H1 (cell line): ENCODE results near the gene KCNAB2. TPM values are rescaled to one million over a fixed set of nuclear protein-coding genes. Genes with fewer than 3 reads are reported as not detected.

Experiments used
- CTCF ChIA-PET: fragments of 300-600 bp; sonication (Branson Sonifier 250); formaldehyde crosslinking; loops from one replicate; lab custom pipeline; 2021; ENCODE audit not compliant: partially characterized antibody; lab: Charles Lee
- POLR2A ChIA-PET: fragments of 300-600 bp; sonication (Branson Sonifier 250); formaldehyde crosslinking; loops from one replicate; lab custom pipeline; 2021; ENCODE audit warnings: inconsistent platforms; ENCODE audit not compliant: partially characterized antibody; lab: Charles Lee
- DNase-seq, 2 experiments: peaks; one replicate each; pipeline versions ENCODE4 v3.0.0 to v3.0.0-alpha.2; 2010 to 2022; ENCODE audit warnings: low spot score in 2 of 2, low read depth in 1 of 2, mixed read lengths in 1 of 2
- FAIRE-seq: peaks from 2 replicates; lab custom pipeline; 2011; peaks lifted over from hg19 to GRCh38; lab: Jason Lieb, UNC
- H2AFZ ChIP-seq: 2 replicates; pipeline ENCODE4 v1.8.1; 2012; ENCODE audit warnings: low read length, inconsistent platforms
- H2AK5ac ChIP-seq: 2 replicates; pipeline ENCODE4 v1.6.1; 2013; ENCODE audit warnings: low read depth, low read length
- H2BK120ac ChIP-seq: replicated peaks from 2 replicates; pipeline ENCODE3; 2013; ENCODE audit warnings: low read depth, low read length, inconsistent platforms
- H2BK12ac ChIP-seq: 2 replicates; pipeline ENCODE4 v1.6.1; 2013; ENCODE audit warnings: low read depth, low read length
- H2BK15ac ChIP-seq: 2 replicates; pipeline ENCODE4 v1.6.1; 2013; ENCODE audit warnings: low read length
- H2BK20ac ChIP-seq: 2 replicates; pipeline ENCODE4 v1.6.1; 2013; ENCODE audit warnings: low read length
- H2BK5ac ChIP-seq: 2 replicates; pipeline ENCODE4 v1.6.1; 2013; ENCODE audit warnings: low read depth, low read length
- H3K14ac ChIP-seq: 2 replicates; pipeline ENCODE4 v1.6.1; 2013; ENCODE audit warnings: inconsistent platforms; ENCODE audit not compliant: insufficient read length
- H3K18ac ChIP-seq: 2 replicates; pipeline ENCODE4 v1.6.1; 2013; ENCODE audit warnings: low read length; ENCODE audit errors: extremely low read depth
- H3K23ac ChIP-seq: 2 replicates; pipeline ENCODE4 v1.6.1; 2013; ENCODE audit warnings: inconsistent platforms; ENCODE audit not compliant: insufficient read length
- H3K23me2 ChIP-seq: 2 replicates; pipeline ENCODE4 v1.6.1; 2013; ENCODE audit warnings: low read depth, low read length
- H3K27ac ChIP-seq: 2 replicates; pipeline ENCODE4 v1.6.1; 2011; ENCODE audit warnings: low read depth, low read length, inconsistent platforms
- H3K27me3 ChIP-seq, 4 experiments: replicated peaks in 1 of 4; 1 replicate in 1 of 4; 2 replicates in 3 of 4; pipeline versions ENCODE4 v1.6.1 to v1.8.1; 2011 to 2013; ENCODE audit warnings: low read length in 3 of 4, mild to moderate bottlenecking in 3 of 4, inconsistent platforms in 2 of 4, mixed read lengths in 2 of 4, moderate library complexity in 1 of 4; ENCODE audit not compliant: control insufficient read depth in 3 of 4, insufficient read depth in 3 of 4; ENCODE audit errors: extremely low read depth in 1 of 4
- H3K36me3 ChIP-seq, 4 experiments: 2 replicates each; pipeline versions ENCODE4 v1.6.1 to v1.8.1; 2011 to 2013; ENCODE audit warnings: mild to moderate bottlenecking in 4 of 4, low read length in 3 of 4, moderate library complexity in 2 of 4, control low read depth in 1 of 4, inconsistent platforms in 1 of 4; ENCODE audit not compliant: insufficient read depth in 4 of 4, control insufficient read depth in 2 of 4
- H3K4ac ChIP-seq: replicated peaks from 2 replicates; pipeline ENCODE3; 2013; ENCODE audit warnings: low read length, low read depth, mixed read lengths, inconsistent platforms; ENCODE audit not compliant: insufficient read length
- H3K4me1 ChIP-seq, 4 experiments: replicated peaks in 1 of 4; 1 replicate in 1 of 4; 2 replicates in 3 of 4; pipeline versions ENCODE4 v1.6.1 to v1.8.1; 2011 to 2013; ENCODE audit warnings: low read length in 3 of 4, inconsistent platforms in 2 of 4, mixed read lengths in 1 of 4; ENCODE audit not compliant: insufficient read depth in 4 of 4, control insufficient read depth in 3 of 4
- H3K4me2 ChIP-seq, 2 experiments: 2 replicates each; pipeline versions ENCODE4 v1.6.1 to v1.8.1; 2011 to 2013; ENCODE audit warnings: low read depth in 2 of 2, low read length in 2 of 2, control low read depth in 1 of 2, inconsistent platforms in 1 of 2, mild to moderate bottlenecking in 1 of 2; ENCODE audit not compliant: insufficient read depth in 1 of 2
- H3K4me3 ChIP-seq, 4 experiments: fragments of 200-600, 300-600 bp in 1 of 4; sonication (generic), shearing (Covaris generic), sonication (Bioruptor Twin) in 1 of 4; 2 replicates each; pipeline versions ENCODE4 v1.5.1 to v1.8.1; 2011 to 2016; ENCODE audit warnings: low read length in 4 of 4, low read depth in 3 of 4, control low read depth in 2 of 4, inconsistent platforms in 2 of 4, mild to moderate bottlenecking in 2 of 4, mixed read lengths in 1 of 4, moderate library complexity in 1 of 4; ENCODE audit not compliant: insufficient read depth in 2 of 4; ENCODE audit errors: extremely low read depth in 1 of 4
- H3K56ac ChIP-seq: replicated peaks from 2 replicates; pipeline ENCODE3; 2013; ENCODE audit warnings: low read depth, mild to moderate bottlenecking, mixed read lengths, low read length, inconsistent platforms; ENCODE audit not compliant: insufficient read length
- H3K79me1 ChIP-seq: 2 replicates; pipeline ENCODE4 v1.6.1; 2013; ENCODE audit warnings: low read depth, low read length, control low read depth
- H3K79me2 ChIP-seq, 2 experiments: 2 replicates each; pipeline versions ENCODE4 v1.6.1 to v1.8.1; 2012 to 2013; ENCODE audit warnings: low read length in 2 of 2, mild to moderate bottlenecking in 2 of 2, inconsistent platforms in 1 of 2; ENCODE audit not compliant: insufficient read depth in 2 of 2, control insufficient read depth in 1 of 2
- H3K9ac ChIP-seq, 4 experiments: replicated peaks in 1 of 4; 1 replicate in 1 of 4; 2 replicates in 3 of 4; pipeline versions ENCODE4 v1.6.1 to v1.8.1; 2011 to 2013; ENCODE audit warnings: low read depth in 3 of 4, low read length in 3 of 4, control low read depth in 2 of 4, mild to moderate bottlenecking in 2 of 4, moderate library complexity in 2 of 4, inconsistent platforms in 1 of 4; ENCODE audit errors: extremely low read depth in 1 of 4
- H3K9me3 ChIP-seq, 2 experiments: 2 replicates each; pipeline versions ENCODE4 v1.6.1 to v1.8.1; 2012 to 2013; ENCODE audit warnings: mild to moderate bottlenecking in 2 of 2, moderate library complexity in 2 of 2, control low read depth in 1 of 2, inconsistent platforms in 1 of 2, low read depth in 1 of 2, low read length in 1 of 2, mixed read lengths in 1 of 2; ENCODE audit not compliant: insufficient read depth in 2 of 2
- H4K20me1 ChIP-seq, 2 experiments: replicated peaks in 1 of 2; 2 replicates each; pipeline versions ENCODE3 to v1.8.1; 2011 to 2013; ENCODE audit warnings: inconsistent platforms in 2 of 2, low read length in 2 of 2, mild to moderate bottlenecking in 1 of 2; ENCODE audit not compliant: insufficient read depth in 2 of 2, control insufficient read depth in 1 of 2
- H4K5ac ChIP-seq: 2 replicates; pipeline ENCODE4 v1.6.1; 2013; ENCODE audit warnings: low read length, low read depth, mixed read lengths, inconsistent platforms; ENCODE audit not compliant: insufficient read length
- H4K8ac ChIP-seq: 2 replicates; pipeline ENCODE4 v1.8.0; 2013; ENCODE audit warnings: mild to moderate bottlenecking, moderate library complexity, low read length, inconsistent platforms; ENCODE audit not compliant: insufficient read depth; ENCODE audit errors: extremely low read depth
- H4K91ac ChIP-seq: replicated peaks from 2 replicates; pipeline ENCODE3; 2013; ENCODE audit warnings: low read length, mixed read lengths, inconsistent platforms; ENCODE audit not compliant: insufficient read length
- CTBP2 ChIP-seq: IDR thresholded peaks from 2 replicates; pipeline ENCODE4 v1.7.0; 2011; ENCODE audit warnings: borderline replicate concordance, mild to moderate bottlenecking, moderate library complexity, mixed read lengths, low read length; ENCODE audit not compliant: insufficient read depth, insufficient read length
- CTCF ChIP-seq, 3 experiments: IDR thresholded peaks; 1 replicate in 2 of 3; 2 replicates in 1 of 3; pipeline versions ENCODE4 v1.5.1 to v1.6.1; 2011; ENCODE audit warnings: low read length in 3 of 3, mild to moderate bottlenecking in 3 of 3, inconsistent platforms in 2 of 3, low read depth in 1 of 3, moderate library complexity in 1 of 3; ENCODE audit not compliant: insufficient read depth in 1 of 3; ENCODE audit errors: control extremely low read depth in 1 of 3
- POU5F1 ChIP-seq: IDR thresholded peaks from 2 replicates; pipeline ENCODE4 v1.6.1; 2011; ENCODE audit warnings: low read depth, mild to moderate bottlenecking, low read length, moderate library complexity
- RAD21 ChIP-seq, 2 experiments: IDR thresholded peaks in 1 of 2; conservative IDR thresholded peaks in 1 of 2; 2 replicates each; pipeline ENCODE4 v1.6.1; 2011; ENCODE audit warnings: low read depth in 2 of 2, low read length in 2 of 2, improper control_type of control experiment in 1 of 2, inconsistent platforms in 1 of 2, mild to moderate bottlenecking in 1 of 2, moderate library complexity in 1 of 2
- SP2 ChIP-seq: IDR thresholded peaks from 2 replicates; pipeline ENCODE4 v1.6.1; 2012; ENCODE audit warnings: mild to moderate bottlenecking, low read length, inconsistent platforms
- WGBS, 2 experiments: shearing (Covaris generic) in 1 of 2; methylation state at CpG; one replicate each; pipeline versions ENCODE4 v1.1.6 to v1.1.7; 2013 to 2015; ENCODE audit warnings: low lambda C conversion rate in 2 of 2, mixed read lengths in 2 of 2, inconsistent platforms in 1 of 2, low coverage in 1 of 2, missing lambda C conversion rate in 1 of 2; ENCODE audit not compliant: insufficient replicate concordance in 2 of 2, insufficient coverage in 1 of 2, insufficient read length in 1 of 2; ENCODE audit errors: extremely low coverage in 1 of 2, missing lambda C conversion rate in 1 of 2; 5-methylcytosine and 5-hydroxymethylcytosine counted together
- polyA plus RNA-seq, 7 experiments: library from polyadenylated mRNA; depleted of rRNA in 3 of 7; stranded (reverse) in 5 of 7; unstranded in 2 of 7; fragments of >200 nt in 5 of 7; fragments of 200-250 nt in 2 of 7; gene quantifications; 1 replicate in 5 of 7; 2 replicates in 1 of 7; 4 replicates in 1 of 7; pipeline versions ENCODE4 v1.2.1 to v1.2.3, GENCODE V29; 2011 to 2013; ENCODE audit warnings: missing spikeins in 2 of 7, mixed read lengths in 2 of 7
- total RNA-seq: library from RNA; stranded (reverse); fragmentation: NEBNext Ultra II Directional; extraction: Animal tissue kit (Norgen Biotek cat#: 25700); gene quantifications from 2 replicates; pipeline ENCODE4 v1.2.1, GENCODE V29; 2021

KCNAB2 gene
- total and polyA plus RNA-seq, 2 of the 8 experiments (the other 6 are each of a cell fraction or from before 2014, with no cell fraction given), result 4.5 to 7.0 TPM

- Histone ChIP-seq H3K4me1 (peaks cover 0 to 5% (median 2%) of the 10 kb centered on the region in 4 experiments; a peak in 3 of 7 replicates), H3K4me3 (no peak overlapping the region), H2BK20ac (no peak overlapping the region), H3K4me2 (no peak overlapping the region), H3K79me2 (no peaks in the 10 kb centered on the region), H3K79me1 (no peaks in the 10 kb centered on the region), H3K23me2 (no peaks in the 10 kb centered on the region), H3K14ac (no peak overlapping the region), H3K18ac (no peak overlapping the region), H2BK120ac (no peak overlapping the region), H4K5ac (no peak overlapping the region), H3K27me3 (0 out of 7 replicates have a peak, but pooled peaks cover 0 to 2% (median 0%) of the 10 kb centered on the region in 4 experiments), H2AFZ (no peak overlapping the region), H3K9me3 (no peaks in the 10 kb centered on the region), H4K20me1 (no peaks in the 10 kb centered on the region), H2BK5ac (no peak overlapping the region), H3K56ac (no peak overlapping the region), H4K8ac (no peak overlapping the region), H3K36me3 (no peaks in the 10 kb centered on the region), H2BK12ac (no peak overlapping the region), H4K91ac (no peak overlapping the region), H2BK15ac (no peak overlapping the region), H2AK5ac (no peak overlapping the region), H3K23ac (no peak overlapping the region), H3K4ac (no peak overlapping the region), H3K9ac (no peak overlapping the region), H3K27ac (no peak overlapping the region)
- DNase-seq (no peak), FAIRE-seq (no peak)
- TF ChIP-seq RAD21 (IDR thresholded peaks at IDR 0.05 in 1 of 2, conservative IDR thresholded peaks at IDR 0.05 in 1 of 2; ENCODE audit: low read depth in 2 of 2, low read length in 2 of 2), result peak; percentile 30 to 46; a peak in 3 of 4 replicates
- no peak for TF ChIP-seq SP2
- no peak for TF ChIP-seq POU5F1
- no peak for TF ChIP-seq CTBP2
- TF ChIP-seq CTCF (IDR thresholded peaks at IDR 0.05; ENCODE audit: control extremely low read depth in 1 of 3, insufficient read depth in 1 of 3, low read depth in 1 of 3, low read length in 3 of 3), result peak; percentile 44 to 55 (median 55)
- 87% methylated on average over 10 of the region's 10 CpGs; no CpG with 5 or more reads in 1 of the 2 experiments for WGBS, 2 experiments
- ChIA-PET POLR2A (no interaction called here), CTCF (interaction anchor here (0.5 to 5.9 kb wide), 28 partner anchors 9 to 266 kb away, joined by 3 to 38 read pairs (median 5); no protein-coding TSS in a partner anchor)
Measured at GRCh38 chr1:6082430-6082971, 36.8 kb downstream of the KCNAB2 start.
